Measurements from ENCODE around the gene MUC5B.

Gene MUC5B

GRCh38 chr11:1219834-1220815 is 2.7 kb upstream of the MUC5B start:
- Mint-ChIP-seq H3K9me3 (no peaks in the 10 kb centered on the region), H3K27ac (no peak overlapping the region)

DNA sequence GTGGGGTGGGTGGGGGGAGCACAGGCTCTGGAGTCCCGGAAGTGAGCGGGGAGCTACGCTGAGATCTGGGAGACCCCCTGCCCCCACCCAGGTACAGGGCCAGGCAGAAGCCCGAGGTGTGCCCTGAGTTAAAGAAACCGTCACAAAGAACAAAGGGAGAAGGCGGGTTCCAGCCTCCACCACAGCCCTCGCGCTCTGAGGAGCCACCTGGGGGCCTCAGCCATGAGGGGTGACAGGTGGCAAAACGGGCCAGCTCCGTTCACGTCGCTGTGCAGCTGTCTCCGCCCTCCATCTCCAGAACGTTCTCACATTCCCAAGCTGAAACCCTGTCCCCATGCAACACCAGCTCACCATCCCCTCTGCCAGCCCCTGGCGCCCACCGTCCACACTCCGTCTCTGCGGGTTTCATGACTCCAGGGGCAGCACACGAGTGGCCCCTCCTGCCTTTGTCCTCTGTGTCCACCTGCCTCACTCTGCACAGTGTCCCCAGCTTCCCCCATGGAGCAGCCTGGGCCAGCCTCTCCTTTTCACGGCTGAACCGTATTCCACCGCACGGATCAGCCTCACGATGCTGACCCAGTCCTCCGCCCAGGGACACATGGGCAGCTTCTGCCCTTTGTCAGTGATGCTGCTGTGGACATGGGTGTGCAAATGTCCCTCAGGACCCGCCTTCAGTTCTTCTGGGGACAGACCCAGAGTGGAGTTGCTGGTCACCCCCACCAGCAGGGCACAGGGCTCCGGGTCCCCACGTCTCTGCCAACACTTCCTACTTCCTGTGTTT is 1.7 kb upstream of the MUC5B start:
- Mint-ChIP-seq H3K27me3 (peaks cover 5% of the 10 kb centered on the region), H3K36me3 (ENCODE audit: low read depth) (no peaks in the 10 kb centered on the region), H3K9me3 (no peaks in the 10 kb centered on the region), H3K27ac (no peak overlapping the region), H3K4me3 (no peak overlapping the region), H3K4me1 (ENCODE audit: low read depth) (no peaks in the 10 kb centered on the region)

More at GRCh38 chr11:1219834-1220815, 2.7 kb upstream of the MUC5B start:
- Mint-ChIP-seq H3K4me1 (ENCODE audit: low read depth) (no peaks in the 10 kb centered on the region), H3K36me3 (ENCODE audit: low read depth) (no peaks in the 10 kb centered on the region), H3K27me3 (peaks cover 5% of the 10 kb centered on the region), H3K4me3 (no peak overlapping the region)

GRCh38 chr11:1221848-1222311 is 986 bp upstream of the MUC5B start:
- Mint-ChIP-seq H3K27me3 (peaks cover 5% of the 10 kb centered on the region), H3K27ac (no peak overlapping the region), H3K9me3 (no peaks in the 10 kb centered on the region), H3K4me1 (ENCODE audit: low read depth) (no peaks in the 10 kb centered on the region), H3K36me3 (ENCODE audit: low read depth) (no peaks in the 10 kb centered on the region), H3K4me3 (no peak overlapping the region)

GRCh38 chr11:1223346-1224110 is 662 bp downstream of the MUC5B start:
- Mint-ChIP-seq H3K27ac (no peak overlapping the region), H3K4me3 (no peak overlapping the region), H3K9me3 (no peaks in the 10 kb centered on the region), H3K36me3 (ENCODE audit: low read depth) (no peaks in the 10 kb centered on the region), H3K4me1 (ENCODE audit: low read depth) (no peaks in the 10 kb centered on the region), H3K27me3 (peaks cover 5% of the 10 kb centered on the region)

DNA sequence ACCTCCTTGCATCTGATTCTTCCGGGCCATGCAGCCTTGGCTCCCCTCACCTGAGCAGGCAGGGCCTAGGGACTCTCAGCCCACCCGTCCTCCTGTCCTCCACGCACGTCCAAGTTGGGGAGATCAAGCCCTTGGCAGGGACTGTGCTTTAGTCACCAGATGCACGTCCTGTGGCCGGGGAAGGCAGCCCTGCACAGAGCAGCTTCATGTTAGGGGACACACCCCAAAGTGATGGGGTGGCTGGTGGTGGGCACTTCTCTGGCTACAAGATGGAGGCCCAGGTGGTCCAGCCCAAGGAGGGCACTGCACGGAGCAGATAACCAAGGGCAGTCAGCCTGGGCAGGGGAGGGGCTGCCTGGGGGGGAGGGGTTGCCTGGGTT is 1.2 kb downstream of the MUC5B start:
- Mint-ChIP-seq H3K4me1 (ENCODE audit: low read depth) (no peaks in the 10 kb centered on the region), H3K4me3 (no peak overlapping the region), H3K9me3 (no peaks in the 10 kb centered on the region), H3K27ac (no peak overlapping the region), H3K36me3 (ENCODE audit: low read depth) (no peaks in the 10 kb centered on the region), H3K27me3 (peaks cover 5% of the 10 kb centered on the region)

DNA sequence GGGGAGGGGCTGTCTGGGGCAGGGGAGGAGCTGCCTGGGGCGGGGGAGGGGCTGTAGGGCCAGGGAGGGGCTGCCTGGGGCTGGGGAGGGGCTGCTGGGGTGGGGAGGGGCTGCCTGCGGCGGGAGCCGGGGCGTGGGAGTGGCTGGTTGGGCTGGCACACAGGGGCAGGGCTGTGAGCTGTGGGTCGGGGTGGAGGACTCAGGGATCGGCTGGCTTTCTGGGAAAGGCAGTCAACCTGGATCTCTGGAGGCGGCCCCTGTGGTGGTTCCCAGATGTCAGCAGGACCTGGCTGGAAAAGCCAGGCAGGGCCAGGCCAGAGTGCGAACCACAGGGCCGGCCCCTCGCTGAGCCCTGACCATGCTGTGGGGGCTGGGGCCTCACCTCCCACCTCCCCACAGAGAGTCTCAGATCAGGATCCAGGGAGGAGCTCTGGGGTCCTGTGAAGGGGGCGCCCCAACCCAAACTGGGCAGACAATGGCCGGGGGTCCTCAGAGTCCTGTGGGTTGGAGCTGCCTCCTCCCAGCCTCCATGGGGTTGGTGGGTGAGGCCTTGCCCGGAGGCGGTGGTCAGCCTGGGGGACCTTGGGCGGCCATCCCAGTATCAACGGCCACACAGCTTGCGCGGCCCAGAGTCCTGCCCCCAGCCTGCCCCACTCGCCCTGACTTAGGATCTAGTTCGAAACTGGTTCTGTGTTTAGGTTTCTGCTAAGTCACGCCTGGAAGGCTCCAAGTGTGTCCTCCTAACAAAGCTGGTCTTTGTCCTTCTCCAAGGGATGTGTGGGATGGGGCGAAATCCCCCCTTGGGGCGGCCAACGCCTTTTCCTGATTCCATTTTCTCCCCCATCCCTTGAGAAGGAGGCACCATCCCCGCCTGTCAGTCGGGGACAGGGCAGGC is 1.9 kb downstream of the MUC5B start:
- Mint-ChIP-seq H3K4me1 (ENCODE audit: low read depth) (no peaks in the 10 kb centered on the region), H3K9me3 (no peaks in the 10 kb centered on the region), H3K27ac (no peak overlapping the region), H3K36me3 (ENCODE audit: low read depth) (no peaks in the 10 kb centered on the region), H3K4me3 (no peak overlapping the region), H3K27me3 (peaks cover 5% of the 10 kb centered on the region)

GRCh38 chr11:1225386-1226225 is 2.7 kb downstream of the MUC5B start:
- H3K27ac Mint-ChIP-seq = no peak overlapping the region
- no peaks in the 10 kb centered on the region for H3K36me3 Mint-ChIP-seq (ENCODE audit: low read depth)
- peaks cover 5% of the 10 kb centered on the region for H3K27me3 Mint-ChIP-seq
- no peaks in the 10 kb centered on the region for H3K4me1 Mint-ChIP-seq (ENCODE audit: low read depth)
- H3K9me3 Mint-ChIP-seq = no peaks in the 10 kb centered on the region
- H3K4me3 Mint-ChIP-seq = no peak overlapping the region

GRCh38 chr11:1226226-1226985 is 3.5 kb downstream of the MUC5B start:
- no peaks in the 10 kb centered on the region for H3K4me1 Mint-ChIP-seq (ENCODE audit: low read depth)
- H3K27ac Mint-ChIP-seq = no peak overlapping the region
- no peaks in the 10 kb centered on the region for H3K9me3 Mint-ChIP-seq
- H3K36me3 Mint-ChIP-seq (ENCODE audit: low read depth) = no peaks in the 10 kb centered on the region
- H3K4me3 Mint-ChIP-seq = no peak overlapping the region
- H3K27me3 Mint-ChIP-seq = peaks cover 2% of the 10 kb centered on the region

DNA sequence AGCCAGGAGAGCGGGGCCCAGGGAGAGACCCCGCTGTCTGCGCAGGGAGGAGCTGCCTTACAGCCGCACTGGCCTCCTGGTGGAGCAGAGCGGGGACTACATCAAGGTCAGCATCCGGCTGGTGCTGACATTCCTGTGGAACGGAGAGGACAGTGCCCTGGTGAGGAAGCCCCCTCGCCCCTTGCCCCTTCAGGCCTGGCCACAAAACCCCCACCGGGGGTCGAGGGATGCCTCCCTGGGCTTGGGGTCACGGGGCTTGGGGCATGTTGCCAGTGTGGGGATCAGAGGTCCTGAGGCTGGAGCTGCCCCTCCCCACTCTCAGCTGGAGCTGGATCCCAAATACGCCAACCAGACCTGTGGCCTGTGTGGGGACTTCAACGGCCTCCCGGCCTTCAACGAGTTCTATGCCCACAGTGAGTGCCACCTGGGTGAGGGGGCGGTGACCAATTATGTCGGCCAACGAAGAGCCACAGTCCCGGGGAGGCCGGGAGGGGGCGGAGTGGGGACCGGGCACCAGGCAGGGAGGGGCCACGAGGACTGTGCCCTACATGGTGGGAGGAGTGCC is 4.2 kb downstream of the MUC5B start:
- no peaks in the 10 kb centered on the region for H3K36me3 Mint-ChIP-seq (ENCODE audit: low read depth)
- no peak overlapping the region for H3K27ac Mint-ChIP-seq
- no peaks in the 10 kb centered on the region for H3K9me3 Mint-ChIP-seq
- H3K27me3 Mint-ChIP-seq = no peaks in the 10 kb centered on the region
- no peaks in the 10 kb centered on the region for H3K4me1 Mint-ChIP-seq (ENCODE audit: low read depth)
- no peak overlapping the region for H3K4me3 Mint-ChIP-seq

DNA sequence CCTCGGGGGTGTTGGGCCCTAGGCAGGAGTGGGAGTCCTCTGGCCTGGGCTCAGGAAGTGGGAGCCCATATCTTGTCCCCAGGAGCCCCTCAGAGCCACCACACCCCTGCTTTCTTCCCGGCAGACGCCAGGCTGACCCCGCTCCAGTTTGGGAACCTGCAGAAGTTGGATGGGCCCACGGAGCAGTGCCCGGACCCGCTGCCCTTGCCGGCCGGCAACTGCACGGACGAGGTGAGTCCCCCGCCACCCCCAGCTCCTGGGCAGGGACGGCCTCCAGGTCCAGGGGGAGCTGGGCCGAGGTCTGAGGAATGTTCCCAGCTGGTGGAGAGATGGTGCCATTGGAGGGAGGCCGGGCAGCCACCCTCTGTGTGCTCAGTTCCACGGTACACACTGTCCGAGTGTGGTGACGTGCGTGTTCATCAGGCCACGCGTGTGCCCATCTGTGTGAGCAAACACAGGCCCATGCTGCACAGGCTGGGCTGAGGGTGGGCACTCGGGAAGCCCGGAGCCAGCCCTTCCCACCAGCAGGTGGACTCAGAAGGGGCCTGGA is 4.8 kb downstream of the MUC5B start:
- H3K9me3 Mint-ChIP-seq = no peaks in the 10 kb centered on the region
- H3K36me3 Mint-ChIP-seq (ENCODE audit: low read depth) = no peaks in the 10 kb centered on the region

GRCh38 chr11:1228101-1228821 is 5.4 kb downstream of the MUC5B start:
- Mint-ChIP-seq H3K27me3 (no peaks in the 10 kb centered on the region), H3K4me3 (no peak overlapping the region), H3K9me3 (no peaks in the 10 kb centered on the region), H3K27ac (no peak overlapping the region), H3K36me3 (ENCODE audit: low read depth) (no peaks in the 10 kb centered on the region), H3K4me1 (ENCODE audit: low read depth) (no peaks in the 10 kb centered on the region)

More for the DNA sequence above, 4.8 kb downstream of the MUC5B start:
- H3K27ac Mint-ChIP-seq = no peak overlapping the region
- H3K4me3 Mint-ChIP-seq = no peak overlapping the region
- no peaks in the 10 kb centered on the region for H3K27me3 Mint-ChIP-seq
- H3K4me1 Mint-ChIP-seq (ENCODE audit: low read depth) = no peaks in the 10 kb centered on the region
